ENCODE measurements around the gene SCAMP3. TPM values are rescaled to one million over a fixed set of nuclear protein-coding genes. Genes with fewer than 3 reads are reported as not detected.
A peak's percentile ranks its signal among the peaks of the same experiment; 100 is the strongest.

SCAMP3 gene
- total RNA-seq, 2 donors from 2014 or later: 36.8 to 38.9 TPM

- 21 to 23% methylated on average over 11 to 13 of the region's 13 CpGs for WGBS, 2 donors
- intact Hi-C loops (cut with DNase I): no loop called here
- H3K4me3 ChIP-seq: no peak overlapping the region
- H3K9me3 ChIP-seq: no peaks in the 10 kb centered on the region
- H3K27me3 ChIP-seq: no peaks in the 10 kb centered on the region
- H3K4me1 ChIP-seq: peaks cover 23% of the 10 kb centered on the region
- TF ChIP-seq POLR2A (IDR thresholded peaks at IDR 0.05): no peak
- peak; percentile 62 to 88 (median 75) for TF ChIP-seq CTCF (IDR thresholded peaks at IDR 0.05)
- ATAC-seq: peak; percentile 30
- peak overlapping the region; percentile 90 to 99 (median 96) for H3K27ac ChIP-seq
- H3K36me3 ChIP-seq (replicated peaks in 1 of 2; ENCODE audit: insufficient read depth in 1 of 2, low read depth in 2 of 2): no peaks in the 10 kb centered on the region
- DNase-seq: peak; percentile 83 to 89 (median 86)
These were observed 55.0 kb downstream of the SCAMP3 start for GRCh38 chr1:155206891-155207805.

Other genes starting within 250 kb of the SCAMP3 start
- gene DCST2, start 228.6 kb downstream of the SCAMP3 start, total RNA-seq: 1 to 10 TPM in 1 of 2 donors, under 1 TPM in 1; 0.33 to 1.8 TPM
- not detected for gene DCST1, start 228.5 kb downstream of the SCAMP3 start, total RNA-seq
- gene ADAM15, start 211.0 kb downstream of the SCAMP3 start, total RNA-seq: 10 to 100 TPM; 37.2 to 48.5 TPM
- gene EFNA4, start 198.6 kb downstream of the SCAMP3 start, total RNA-seq: 1 to 10 TPM; 4.7 to 5.6 TPM
- 1 to 10 TPM in 1 of 2 donors, not detected in 1; 1.8 TPM for gene EFNA3, start 183.5 kb downstream of the SCAMP3 start, total RNA-seq
- 10 to 100 TPM; 10.5 to 20.2 TPM for gene EFNA1, start 134.5 kb downstream of the SCAMP3 start, total RNA-seq
- 10 to 100 TPM; 13.7 to 25.7 TPM for gene SLC50A1, start 126.5 kb downstream of the SCAMP3 start, total RNA-seq
- gene DPM3, start 121.8 kb downstream of the SCAMP3 start, total RNA-seq: 100 to 1,000 TPM in 1 of 2 donors, 1 to 10 TPM in 1; 6.2 to 106 TPM
- gene KRTCAP2, start 89.1 kb downstream of the SCAMP3 start, total RNA-seq: 10 to 100 TPM; 46.4 to 71.5 TPM
- under 1 TPM in 1 of 2 donors, not detected in 1; 0.26 TPM for gene TRIM46, start 88.5 kb downstream of the SCAMP3 start, total RNA-seq
- gene THBS3, start 54.5 kb downstream of the SCAMP3 start, total RNA-seq: 10 to 100 TPM; 15.0 to 21.1 TPM
- 10 to 100 TPM in 1 of 2 donors, 1 to 10 TPM in 1; 5.9 to 16.3 TPM for gene MTX1, start 53.7 kb downstream of the SCAMP3 start, total RNA-seq
- gene ENTREP3, start 6.9 kb downstream of the SCAMP3 start, total RNA-seq: 10 to 100 TPM in 1 of 2 donors, 1 to 10 TPM in 1; 6.2 to 12.2 TPM
- gene CLK2, start 11.1 kb upstream of the SCAMP3 start, total RNA-seq: 10 to 100 TPM; 36.6 to 40.7 TPM
- gene HCN3, start 15.1 kb upstream of the SCAMP3 start, total RNA-seq: 1 to 10 TPM; 1.3 to 2.9 TPM
- not detected for gene PKLR, start 39.1 kb upstream of the SCAMP3 start, total RNA-seq
- 10 to 100 TPM; 59.7 to 94.3 TPM for gene FDPS, start 46.5 kb upstream of the SCAMP3 start, total RNA-seq
- gene RUSC1, start 58.5 kb upstream of the SCAMP3 start, total RNA-seq: 10 to 100 TPM; 19.4 to 21.3 TPM

Data from body of pancreas (tissue), 4 donors.